ENCODE measurements around the gene CD177.

DNA sequence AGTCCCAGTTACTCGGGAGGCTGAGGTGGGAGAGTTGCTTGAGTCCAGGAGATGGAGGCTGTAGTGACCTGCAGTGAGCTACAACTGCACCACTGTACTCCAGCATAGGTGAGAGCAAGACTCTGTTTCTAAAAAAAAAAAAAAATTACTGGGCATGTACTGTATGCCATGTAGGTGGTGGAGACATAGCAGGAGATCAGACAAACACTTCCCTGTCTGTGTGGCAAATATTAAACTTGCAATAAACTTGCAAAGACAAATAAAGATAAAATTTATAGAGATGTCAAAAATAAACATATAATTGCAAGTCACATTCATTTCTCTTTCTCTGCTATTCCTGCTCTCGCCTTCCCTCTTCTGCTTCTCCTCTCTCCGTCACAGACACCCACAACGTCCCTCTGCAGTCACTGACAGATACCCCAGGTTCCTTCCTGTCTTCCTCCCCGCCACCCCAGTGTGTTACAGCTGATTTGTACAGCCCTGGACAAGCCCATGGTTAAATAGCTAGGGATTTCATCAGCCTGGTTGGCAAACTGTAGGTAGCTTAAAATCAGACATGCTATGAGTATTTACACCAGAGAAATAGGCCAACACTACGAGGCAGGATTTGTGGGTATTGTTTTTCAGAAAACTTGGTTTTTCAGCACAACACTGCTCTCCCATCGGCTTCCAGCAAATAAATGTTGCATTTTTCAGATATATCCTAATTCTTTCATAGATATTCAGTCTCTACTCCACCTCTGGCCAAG is 1.3 kb upstream of the CD177 start:
- TF ChIP-seq, protein P1, sequence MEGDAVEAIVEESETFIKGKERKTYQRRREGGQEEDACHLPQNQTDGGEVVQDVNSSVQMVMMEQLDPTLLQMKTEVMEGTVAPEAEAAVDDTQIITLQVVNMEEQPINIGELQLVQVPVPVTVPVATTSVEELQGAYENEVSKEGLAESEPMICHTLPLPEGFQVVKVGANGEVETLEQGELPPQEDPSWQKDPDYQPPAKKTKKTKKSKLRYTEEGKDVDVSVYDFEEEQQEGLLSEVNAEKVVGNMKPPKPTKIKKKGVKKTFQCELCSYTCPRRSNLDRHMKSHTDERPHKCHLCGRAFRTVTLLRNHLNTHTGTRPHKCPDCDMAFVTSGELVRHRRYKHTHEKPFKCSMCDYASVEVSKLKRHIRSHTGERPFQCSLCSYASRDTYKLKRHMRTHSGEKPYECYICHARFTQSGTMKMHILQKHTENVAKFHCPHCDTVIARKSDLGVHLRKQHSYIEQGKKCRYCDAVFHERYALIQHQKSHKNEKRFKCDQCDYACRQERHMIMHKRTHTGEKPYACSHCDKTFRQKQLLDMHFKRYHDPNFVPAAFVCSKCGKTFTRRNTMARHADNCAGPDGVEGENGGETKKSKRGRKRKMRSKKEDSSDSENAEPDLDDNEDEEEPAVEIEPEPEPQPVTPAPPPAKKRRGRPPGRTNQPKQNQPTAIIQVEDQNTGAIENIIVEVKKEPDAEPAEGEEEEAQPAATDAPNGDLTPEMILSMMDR (conservative IDR thresholded peaks at IDR 0.05) = no peak
- no peak for TF ChIP-seq ZFX (IDR thresholded peaks at IDR 0.05)

Data from C4-2B (cell line).